K562 (cell line): ENCODE data around the gene CCDC167. TPM values are rescaled to one million over a fixed set of nuclear protein-coding genes. Genes with fewer than 3 reads are reported as not detected.

Source experiments
- ATAC-seq: fragments of 200-7000 bp; cut with Tn5 transposase; 3 replicates; pipeline ENCODE4 v1.9.1; 2020; ENCODE audit warnings: moderate library complexity
- BruUV-seq: library from RNA; stranded (reverse); fragments of 400-500 nt; replicated peaks from 2 replicates; lab custom pipeline; 2021; lab: Mats Ljungman, UMichigan
- CTCF ChIA-PET: fragments of 300-600 bp; formaldehyde crosslinking; extraction: SDS; loops from one replicate; lab custom pipeline; 2021; ENCODE audit warnings: low intra/inter-chr PET ratio; lab: Yijun Ruan, JAX
- POLR2A ChIA-PET: fragments of 300-600, 350-650 bp; sonication (Branson Sonifier 250); formaldehyde crosslinking; extraction: SDS; loops from one replicate; lab custom pipeline; 2021; ENCODE audit warnings: antibody characterized with exemption, inconsistent platforms; lab: Yijun Ruan, JAX
- DNase-seq, 4 experiments: peaks; one replicate each; pipeline versions ENCODE4 v3.0.0 to v3.0.0-alpha.2; 2011 to 2018; ENCODE audit warnings: low spot score in 3 of 4, mixed read lengths in 3 of 4; ENCODE audit errors: extremely low read depth in 1 of 4
- FAIRE-seq: peaks from 2 replicates; lab custom pipeline; 2011; peaks lifted over from hg19 to GRCh38; lab: Jason Lieb, UNC
- H2AFZ ChIP-seq: 2 replicates; pipeline ENCODE4 v1.6.0; 2011; ENCODE audit warnings: low read depth, low read length, control low read depth, inconsistent platforms
- H3K27ac ChIP-seq: fragments of 200-600 bp; 3 replicates; pipeline ENCODE4 v1.8.0; 2011; ENCODE audit warnings: low read depth, mild to moderate bottlenecking, control low read depth, inconsistent platforms, low read length, moderate library complexity, mixed read lengths; ENCODE audit errors: extremely low read depth
- H3K27me3 ChIP-seq, 2 experiments: fragments of 300-600 bp in 1 of 2; 2 replicates in 1 of 2; 3 replicates in 1 of 2; pipeline versions ENCODE4 v1.6.0 to v1.8.0; 2011; ENCODE audit warnings: inconsistent platforms in 2 of 2, low read length in 2 of 2, mild to moderate bottlenecking in 1 of 2, mixed read lengths in 1 of 2, moderate library complexity in 1 of 2; ENCODE audit not compliant: control insufficient read depth in 2 of 2, insufficient read depth in 2 of 2
- H3K36me3 ChIP-seq: fragments of 300-600 bp; 3 replicates; pipeline ENCODE4 v1.8.0; 2011; ENCODE audit warnings: mild to moderate bottlenecking, low read length, inconsistent platforms; ENCODE audit not compliant: control insufficient read depth, insufficient read depth
- H3K4me1 ChIP-seq, 2 experiments: fragments of 200-600 bp in 1 of 2; replicated peaks in 1 of 2; 2 replicates in 1 of 2; 3 replicates in 1 of 2; pipeline versions ENCODE4 v1.5.1 to v1.8.0; 2011; ENCODE audit warnings: inconsistent platforms in 2 of 2, low read length in 2 of 2, mild to moderate bottlenecking in 1 of 2, mixed read lengths in 1 of 2, moderate library complexity in 1 of 2; ENCODE audit not compliant: control insufficient read depth in 2 of 2, insufficient read depth in 2 of 2
- H3K4me2 ChIP-seq: 2 replicates; pipeline ENCODE4 v1.6.1; 2011; ENCODE audit warnings: low read length, control low read depth, inconsistent platforms, mixed read lengths; ENCODE audit not compliant: insufficient read depth
- H3K4me3 ChIP-seq: fragments of 200-600 bp; sonication (generic), shearing (Covaris generic); 2 replicates; pipeline ENCODE4 v1.5.1; 2016; ENCODE audit warnings: control low read depth, inconsistent platforms
- H3K79me2 ChIP-seq: fragments of 200-600 bp; 3 replicates; pipeline ENCODE4 v1.8.0; 2011; ENCODE audit warnings: low read length, inconsistent platforms; ENCODE audit not compliant: control insufficient read depth, insufficient read depth
- H3K9ac ChIP-seq, 2 experiments: 2 replicates each; pipeline versions ENCODE4 v1.6.0 to v1.6.1; 2011; ENCODE audit warnings: low read depth in 2 of 2, low read length in 2 of 2, control low read depth in 1 of 2, inconsistent platforms in 1 of 2, mild to moderate bottlenecking in 1 of 2, mixed read lengths in 1 of 2; ENCODE audit not compliant: insufficient read depth in 1 of 2
- H3K9me1 ChIP-seq: one replicate; pipeline ENCODE4 v1.6.0; 2011; ENCODE audit warnings: inconsistent platforms, mild to moderate bottlenecking, low read length, moderate library complexity; ENCODE audit not compliant: control insufficient read depth, insufficient read depth
- H3K9me3 ChIP-seq: replicated peaks from 2 replicates; pipeline ENCODE4 v1.5.1; 2011; ENCODE audit warnings: low read depth, low read length, inconsistent platforms; ENCODE audit not compliant: control insufficient read depth, insufficient read depth
- H4K20me1 ChIP-seq: replicated peaks from 2 replicates; pipeline ENCODE4 v1.6.1; 2011; ENCODE audit warnings: low read length, inconsistent platforms, mixed read lengths; ENCODE audit not compliant: control insufficient read depth, insufficient read depth
- CEBPB ChIP-seq: fragments of 450-650 bp; IDR thresholded peaks from 2 replicates; pipeline ENCODE4 v1.6.1; 2016; ENCODE audit warnings: missing genetic modification characterization, missing compliant biosample characterization
- CEBPG ChIP-seq, 3 experiments: fragments of 200-800 bp in 1 of 3; sonication (Bioruptor generic) in 1 of 3; sonication (generic) in 1 of 3; formaldehyde crosslinking in 1 of 3; IDR thresholded peaks in 2 of 3; conservative IDR thresholded peaks in 1 of 3; 2 replicates each; pipeline versions ENCODE4 v1.6.1 to v1.8.0; 2016 to 2022; ENCODE audit warnings: missing compliant biosample characterization in 2 of 3, missing genetic modification characterization in 2 of 3, mild to moderate bottlenecking in 1 of 3, missing genetic modification reagents in 1 of 3
- CREB5 ChIP-seq: fragments of 250-450 bp; sonication (Bioruptor Pico); IDR thresholded peaks from 2 replicates; pipeline ENCODE4 v1.5.0; 2020; ENCODE audit warnings: mild to moderate bottlenecking
- KDM2B ChIP-seq: fragments of 250-450 bp; sonication (Bioruptor Pico); IDR thresholded peaks from 2 replicates; pipeline ENCODE4 v1.8.0; 2021; ENCODE audit warnings: mild to moderate bottlenecking, moderate library complexity
- ZNF347 ChIP-seq: fragments of 450-650 bp; formaldehyde crosslinking; IDR thresholded peaks from 2 replicates; pipeline ENCODE4 v1.4.0; 2020; ENCODE audit warnings: low read depth, mild to moderate bottlenecking, moderate library complexity
- ZNF384 ChIP-seq: IDR thresholded peaks from 2 replicates; pipeline ENCODE4 v1.6.1; 2012; ENCODE audit warnings: low read depth, low read length, improper control_type of control experiment
- ZNF436 ChIP-seq: fragments of 250-450, 450-650 bp; sonication (Bioruptor Pico); formaldehyde crosslinking; IDR thresholded peaks from 2 replicates; pipeline ENCODE4 v1.7.0; 2020; ENCODE audit warnings: mild to moderate bottlenecking
- WGBS: fragments of 100-300 bp; shearing (Covaris generic); methylation state at CpG from one replicate; pipeline ENCODE4 v1.1.6; 2016; ENCODE audit warnings: low coverage, mixed read lengths; ENCODE audit not compliant: insufficient coverage; ENCODE audit errors: missing lambda C conversion rate; 5-methylcytosine and 5-hydroxymethylcytosine counted together
- in situ Hi-C: fragments of 300-500 bp; cut with MboI; formaldehyde crosslinking; loops from 4 replicates; pipeline ENCODE4 v1.15.0; 2018; ENCODE audit warnings: inconsistent platforms, mixed read lengths
- intact Hi-C: fragments of 100-400 bp; cut with micrococcal nuclease; formaldehyde crosslinking; loops from 2 replicates; pipeline ENCODE4 v1.14.2; 2022
- polyA plus RNA-seq, 8 experiments: library from polyadenylated mRNA; depleted of rRNA in 4 of 8; stranded (reverse) in 5 of 8; unstranded in 3 of 8; fragments of >200 nt; fragmentation: Nextera tagmentation in 2 of 8; fragmentation: Illumina TruSeq in 1 of 8; extraction: Ambion mirVana in 2 of 8; extraction: Trizol in 1 of 8; gene quantifications; 2 replicates each; pipeline versions ENCODE4 v1.2.1 to v1.2.3, GENCODE V29; 2011 to 2014; ENCODE audit warnings: inconsistent platforms in 1 of 8, missing spikeins in 1 of 8
- total RNA-seq, 7 experiments: library from RNA; depleted of rRNA in 6 of 7; stranded (reverse); fragments of >200 nt in 6 of 7; fragmentation: Illumina TruSeq in 2 of 7; extraction: Trizol in 2 of 7; gene quantifications; 2 replicates each; pipeline versions ENCODE4 v1.2.1 to v1.2.3, GENCODE V29; 2011 to 2021; ENCODE audit warnings: low replicate concordance in 1 of 7

Gene CCDC167
- total and polyA plus RNA-seq, 9 of the 15 experiments (the other 6 are each of a cell fraction or from before 2014, with no cell fraction given) = 26.0 to 114 (median 45.2) TPM

- TF ChIP-seq ZNF347 (CRISPR knock-in tag) = no peak
- TF ChIP-seq CREB5 = no peak
- TF ChIP-seq ZNF436 (CRISPR knock-in tag) = no peak
These were observed 18.4 kb upstream of the CCDC167 start (continued) for GRCh38 chr6:37518116-37518515.

- CTCF ChIA-PET = no interaction called here
- no peak for ATAC-seq
- BruUV-seq = no TSS peak
- no peak overlapping the region for H3K4me2 ChIP-seq
- H4K20me1 ChIP-seq = peaks cover 6% of the 10 kb centered on the region; the same call in 1 of the 2 replicates
- in situ Hi-C loops = no loop called here
- H3K27me3 ChIP-seq = peaks cover 65 to 94% of the 10 kb centered on the region in 2 experiments
- no peak for DNase-seq
- FAIRE-seq = no peak
- H2AFZ ChIP-seq = no peak overlapping the region
- intact Hi-C loops = no loop called here
- H3K4me3 ChIP-seq = no peak overlapping the region
- H3K9ac ChIP-seq = no peak overlapping the region
- WGBS = under 1% methylated on average over 11 of the region's 11 CpGs
- no peaks in the 10 kb centered on the region for H3K9me3 ChIP-seq
- TF ChIP-seq CEBPB (tag) (peak; percentile 68), KDM2B (CRISPR knock-in tag) (no peak), CEBPG (CRISPR knock-in tag; IDR thresholded peaks at IDR 0.05) (peak; percentile 37; the same call in 1 of the 2 replicates), CEBPG (tag; conservative IDR thresholded peaks at IDR 0.05 in 1 of 2, IDR thresholded peaks at IDR 0.05 in 1 of 2) (peak; percentile 47 to 51), ZNF384 (0 out of 2 replicates have a peak, but pooled peaks have one; percentile 28)
- TF ChIP-seq, all 486 proteins: peak for 3
- Histone ChIP-seq H3K79me2 (no peaks in the 10 kb centered on the region), H3K9me1 (no peaks in the 10 kb centered on the region), H3K36me3 (no peaks in the 10 kb centered on the region), H3K27ac (no peak overlapping the region), H3K4me1 (peaks cover 0 to 3% of the 10 kb centered on the region in 2 experiments; a peak in 1 of 5 replicates)
- POLR2A ChIA-PET = interaction anchor here (1.0 to 1.9 kb wide), 2 partner anchors 8 to 9 kb away, joined by 4 to 6 read pairs; no protein-coding TSS in a partner anchor
These were observed 17.7 kb upstream of the CCDC167 start for GRCh38 chr6:37517411-37517812.
